GM19397 (cell line): ENCODE results near the gene CD79A.

ENCODE experiments used
- ATAC-seq: cut with Tn5 transposase; IDR thresholded peaks from one replicate; pipeline ENCODE4 v1.9.1; 2021; ENCODE audit warnings: mild to moderate bottlenecking, moderate library complexity; ENCODE audit not compliant: unreplicated experiment

CD79A gene

GRCh38 chr19:41929536-41930071 lies 52.5 kb downstream of the CD79A start:
- ATAC-seq: no peak

- no peak for ATAC-seq
These were observed 53.2 kb downstream of the CD79A start for GRCh38 chr19:41930322-41930722.
